Stimulated activated CD8-positive, alpha-beta memory T cell treated with anti-CD3 and anti-CD28 coated beads, Interleukin-4, amount 100 ng/mL, for 24 hours (primary cell): ENCODE measurements around the gene ALCAM.
"Not testable (repeated sequence)": the region's sequence is repeated elsewhere in the genome, so short reads cannot be mapped to it uniquely, and the experiment has no call there.

ENCODE experiments used
- DNase-seq: peaks from one replicate; pipeline ENCODE4 v3.0.0-alpha.2; 2020; ENCODE audit warnings: low read depth

The ALCAM gene

DNA sequence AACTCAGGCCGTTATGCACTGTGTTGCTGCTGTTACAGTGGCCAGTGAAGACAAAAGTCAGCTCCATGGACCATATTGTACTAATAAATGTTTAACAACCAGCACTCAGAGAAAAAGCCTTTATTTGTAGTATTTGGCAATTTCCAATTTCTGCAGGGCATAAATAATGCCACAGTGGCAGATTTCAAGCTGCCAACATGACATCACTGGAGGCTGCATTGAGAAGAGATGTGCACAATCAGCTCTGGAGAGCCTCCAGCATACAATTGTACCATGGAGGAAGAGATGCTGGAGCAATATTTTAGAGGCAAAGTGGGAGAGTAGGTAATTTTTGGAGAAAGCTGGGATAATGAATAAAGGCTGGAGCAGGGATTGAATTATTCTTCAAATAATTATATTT is 9.7 kb upstream of the ALCAM start:
- no peak for DNase-seq

DNA sequence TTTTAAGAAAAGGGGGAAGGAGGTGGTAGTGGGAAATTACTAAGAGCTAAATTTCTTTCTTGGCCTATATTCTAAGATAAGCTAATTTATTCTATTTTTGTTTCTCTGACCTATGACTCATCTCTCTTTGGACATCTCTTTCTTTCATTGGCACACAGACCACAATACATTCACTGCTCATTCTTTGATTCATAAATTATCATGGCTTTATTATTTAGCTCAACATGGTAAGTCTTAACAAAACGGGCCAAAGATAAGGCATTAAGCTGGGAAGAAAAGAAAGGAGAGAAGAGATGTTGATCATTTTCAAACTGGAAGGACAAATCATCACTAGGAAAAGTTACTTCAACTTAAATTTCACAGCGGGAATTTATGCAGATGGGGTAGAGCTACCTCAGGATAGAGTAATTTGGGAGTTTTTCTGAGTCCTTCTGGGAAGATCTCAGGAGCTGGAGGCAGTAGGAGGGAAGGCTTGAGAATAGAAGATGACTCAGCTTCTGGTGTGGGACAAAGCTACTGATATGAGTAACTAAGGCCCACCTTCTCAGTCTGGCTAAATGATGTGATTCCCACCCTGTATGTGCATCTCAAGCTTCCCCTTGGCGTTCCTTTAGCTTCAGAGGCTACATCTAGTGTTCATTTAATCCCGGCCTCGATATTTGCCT is 7.5 kb upstream of the ALCAM start:
- DNase-seq = no peak

DNA sequence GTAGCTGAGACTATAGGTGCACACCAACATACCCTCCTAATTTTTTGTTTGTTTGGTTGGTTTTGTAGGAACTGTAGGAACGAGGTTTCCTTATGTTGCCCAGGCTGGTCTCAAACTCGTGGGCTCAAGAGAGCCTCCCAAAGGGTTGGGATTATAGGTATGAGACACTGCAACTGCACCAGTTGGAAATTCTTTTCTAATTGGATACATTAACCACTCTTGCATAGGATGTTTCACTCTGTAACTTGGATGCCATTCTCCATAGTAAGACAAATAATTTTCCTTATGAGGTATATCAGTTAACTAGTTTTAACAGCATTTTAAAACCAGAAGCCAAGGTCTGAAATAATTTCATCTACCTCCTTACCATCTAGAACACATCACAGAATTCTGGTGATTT is 6.7 kb upstream of the ALCAM start:
- DNase-seq = no peak

DNA sequence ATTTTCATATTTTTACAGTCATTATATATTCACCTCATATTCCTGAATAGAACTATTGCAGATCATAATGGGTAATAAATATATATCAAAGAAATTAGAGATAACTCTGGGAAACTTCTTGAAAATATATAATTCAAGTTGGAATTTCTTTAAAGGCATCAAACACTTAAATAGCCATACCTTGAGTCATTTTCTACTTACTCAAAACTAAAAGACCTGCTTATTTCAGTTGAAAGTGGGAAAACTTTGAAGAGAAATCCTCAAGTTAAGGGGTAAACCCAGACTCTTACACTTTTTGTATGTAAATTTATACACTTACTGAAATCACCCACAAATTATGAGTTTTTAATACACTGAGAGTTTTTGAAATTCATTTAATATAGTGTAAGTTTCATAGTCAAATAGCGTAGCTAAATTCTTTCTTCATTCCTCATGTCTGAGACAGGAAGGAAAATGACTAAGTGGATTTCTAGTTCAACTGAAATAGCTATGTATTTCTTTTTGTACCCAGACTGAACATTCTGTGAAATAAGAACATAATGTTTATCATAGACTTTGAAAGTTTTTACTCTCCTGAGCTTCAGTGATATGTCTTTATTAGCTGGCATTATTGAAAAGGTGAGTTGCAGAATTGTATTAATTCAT is 4.6 kb upstream of the ALCAM start:
- no peak for DNase-seq

DNA sequence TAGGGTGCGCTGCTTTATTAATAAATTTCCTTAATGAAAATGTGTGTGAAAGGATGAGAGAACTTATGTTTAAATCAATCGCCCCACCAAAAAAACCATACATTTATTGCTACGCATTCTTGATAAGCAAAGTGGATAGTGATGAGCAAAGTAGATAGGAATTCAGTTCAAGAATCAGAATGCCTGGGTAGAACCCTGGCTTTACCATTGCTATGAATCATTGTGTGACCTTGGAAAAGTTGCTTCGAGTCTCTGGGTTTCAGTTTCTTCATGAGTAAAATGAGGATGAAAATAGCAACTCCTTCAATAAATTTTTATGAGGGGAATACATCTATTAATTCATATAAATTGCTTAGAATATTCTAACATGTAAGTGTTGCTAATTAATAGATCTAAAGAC is 2.6 kb upstream of the ALCAM start:
- no peak for DNase-seq

DNA sequence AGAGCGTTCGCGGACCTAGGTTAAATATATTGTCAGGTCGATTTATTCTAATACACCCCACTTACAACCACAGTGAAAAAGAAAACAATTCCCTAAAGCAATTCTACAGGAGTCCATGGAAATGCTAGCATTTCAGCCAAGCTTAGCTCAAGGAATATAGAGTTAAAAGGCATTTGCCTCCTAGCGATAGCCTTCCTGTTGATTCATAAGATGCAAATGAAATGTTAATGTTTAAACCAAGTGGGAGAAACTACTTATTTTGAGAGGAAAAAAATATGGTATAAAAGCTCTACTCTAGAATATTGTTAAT is 1.7 kb upstream of the ALCAM start:
- no peak for DNase-seq

DNA sequence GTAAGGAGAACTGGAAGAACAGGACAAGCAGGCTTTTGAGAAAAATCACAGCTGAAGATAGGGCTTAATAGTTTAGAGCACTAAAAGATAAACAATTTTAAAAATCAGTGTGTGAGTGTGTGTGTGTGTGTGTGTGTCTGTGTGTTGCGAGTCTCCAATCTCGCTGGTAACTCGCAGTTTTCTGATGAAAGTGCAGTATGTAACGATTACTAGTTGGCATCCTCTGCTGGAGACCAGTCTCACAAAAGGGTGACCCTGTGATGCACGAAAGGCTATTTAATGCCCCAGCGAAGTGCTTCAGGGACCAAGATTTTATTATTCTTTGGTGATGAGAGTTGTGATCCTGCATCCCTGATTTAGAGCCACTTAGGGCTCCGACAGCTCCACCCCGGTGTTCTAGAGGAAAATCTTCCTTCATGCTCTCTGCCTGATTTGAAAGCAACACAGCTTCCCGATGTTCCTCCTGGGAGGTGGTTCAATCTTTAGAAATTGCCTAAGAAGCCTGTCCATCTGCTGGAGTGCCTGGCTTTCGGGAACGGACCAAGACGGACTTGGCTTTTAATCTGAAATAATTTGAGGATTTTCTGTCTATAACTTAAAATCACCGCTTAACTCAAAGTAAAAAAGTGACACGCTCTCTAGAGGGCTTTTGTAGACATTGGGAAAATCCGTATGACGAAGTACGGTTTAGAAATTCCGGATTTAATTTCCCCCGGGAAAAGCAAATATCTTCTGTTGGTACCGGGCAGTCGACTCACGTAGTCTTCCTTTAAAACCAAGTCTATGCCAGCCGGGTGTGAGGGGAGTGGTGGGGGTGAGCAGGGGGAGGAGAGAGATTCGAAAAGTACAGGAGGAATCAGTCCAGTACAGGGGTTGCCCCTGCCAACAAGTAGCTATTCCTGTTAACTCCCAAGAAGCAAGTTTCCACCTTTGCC is 1.1 kb upstream of the ALCAM start:
- DNase-seq = no peak

DNA sequence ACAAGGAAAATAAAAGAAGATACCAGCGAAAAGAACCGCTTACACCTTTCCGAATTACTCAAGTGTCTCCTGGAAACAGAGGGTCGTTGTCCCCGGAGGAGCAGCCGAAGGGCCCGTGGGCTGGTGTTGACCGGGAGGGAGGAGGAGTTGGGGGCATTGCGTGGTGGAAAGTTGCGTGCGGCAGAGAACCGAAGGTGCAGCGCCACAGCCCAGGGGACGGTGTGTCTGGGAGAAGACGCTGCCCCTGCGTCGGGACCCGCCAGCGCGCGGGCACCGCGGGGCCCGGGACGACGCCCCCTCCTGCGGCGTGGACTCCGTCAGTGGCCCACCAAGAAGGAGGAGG is 325 bp downstream of the ALCAM start:
- DNase-seq = no peak

DNA sequence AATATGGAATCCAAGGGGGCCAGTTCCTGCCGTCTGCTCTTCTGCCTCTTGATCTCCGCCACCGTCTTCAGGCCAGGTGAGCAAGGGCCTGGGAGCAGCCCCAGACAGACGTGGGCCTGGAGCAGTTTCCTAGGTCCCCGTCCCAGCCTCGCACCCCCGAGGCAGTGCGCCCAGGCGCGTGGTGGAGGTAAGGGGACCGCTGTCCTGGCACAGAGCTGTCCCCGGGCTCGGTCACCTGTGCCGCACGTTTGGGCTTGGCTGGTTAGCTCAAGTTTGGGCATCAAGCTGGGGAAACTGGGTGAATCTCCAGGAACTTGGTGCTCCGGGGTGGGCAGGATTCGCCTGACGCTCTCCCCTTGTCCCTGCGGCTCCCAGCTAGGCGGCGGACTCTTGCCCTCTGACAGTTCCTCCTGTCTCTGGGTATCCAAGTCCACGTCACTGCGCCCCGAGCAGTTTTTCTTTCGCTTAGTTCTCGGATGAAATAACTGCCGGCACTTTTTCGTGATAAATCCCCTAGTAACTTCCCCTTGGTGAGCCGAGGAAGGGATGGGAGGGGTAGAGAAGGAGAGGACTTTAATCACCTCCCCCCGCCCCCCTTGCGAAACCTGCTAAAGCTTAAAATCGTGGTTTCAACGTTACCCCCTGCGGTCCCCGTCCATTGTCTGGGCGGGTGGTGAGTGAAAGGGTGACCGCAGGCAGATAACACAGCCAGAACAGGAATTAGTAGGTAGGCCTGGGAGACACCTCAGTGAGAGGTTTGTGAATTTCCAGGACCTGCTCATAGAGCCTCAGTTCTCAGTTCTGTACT is 901 bp downstream of the ALCAM start:
- peak; percentile 74 for DNase-seq

DNA sequence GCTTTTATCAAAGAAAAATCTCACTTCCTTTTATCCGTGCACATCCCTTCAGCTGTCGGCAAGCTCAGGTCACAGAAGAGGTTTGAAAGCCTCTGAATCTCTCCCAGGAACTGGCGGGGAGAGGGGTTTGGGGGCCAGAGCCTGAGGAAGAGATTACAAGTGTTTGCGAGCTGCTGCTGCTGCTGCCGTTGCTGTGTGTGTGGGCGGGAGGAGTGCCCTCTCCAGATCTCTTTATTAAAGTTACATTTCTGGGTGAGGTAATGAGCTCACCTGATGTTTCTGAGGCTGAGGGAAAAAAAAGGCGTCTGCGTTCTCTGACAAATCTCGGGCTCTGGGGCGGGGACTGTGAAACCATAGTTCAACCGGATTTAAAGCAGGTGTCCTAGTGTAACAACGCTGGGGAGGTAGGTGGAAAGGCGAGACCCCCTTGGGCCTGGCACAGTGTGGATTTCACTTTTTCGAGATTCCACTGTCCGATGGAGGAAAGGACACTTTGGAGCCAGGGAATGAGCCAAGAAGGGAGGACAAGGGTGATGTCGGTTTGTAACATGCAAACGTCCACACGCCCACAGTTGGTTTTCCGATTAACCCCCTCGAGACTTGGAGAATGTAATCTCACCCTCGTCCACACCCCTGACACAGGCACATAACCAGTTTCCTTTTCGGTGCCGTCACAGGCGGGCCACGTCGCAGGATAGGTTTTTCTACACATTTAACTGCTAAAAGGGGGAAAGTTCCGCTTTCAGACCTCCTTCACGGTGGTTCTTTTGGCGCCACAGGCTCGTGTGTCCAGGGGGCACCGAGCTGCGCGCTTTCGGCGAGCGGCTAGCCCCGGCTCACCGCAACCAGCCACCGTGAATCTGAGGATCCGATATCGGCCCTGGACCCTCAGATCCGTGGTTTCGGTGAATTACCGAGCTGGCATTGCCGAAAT is 2.1 kb downstream of the ALCAM start:
- DNase-seq = peak; percentile 51

DNA sequence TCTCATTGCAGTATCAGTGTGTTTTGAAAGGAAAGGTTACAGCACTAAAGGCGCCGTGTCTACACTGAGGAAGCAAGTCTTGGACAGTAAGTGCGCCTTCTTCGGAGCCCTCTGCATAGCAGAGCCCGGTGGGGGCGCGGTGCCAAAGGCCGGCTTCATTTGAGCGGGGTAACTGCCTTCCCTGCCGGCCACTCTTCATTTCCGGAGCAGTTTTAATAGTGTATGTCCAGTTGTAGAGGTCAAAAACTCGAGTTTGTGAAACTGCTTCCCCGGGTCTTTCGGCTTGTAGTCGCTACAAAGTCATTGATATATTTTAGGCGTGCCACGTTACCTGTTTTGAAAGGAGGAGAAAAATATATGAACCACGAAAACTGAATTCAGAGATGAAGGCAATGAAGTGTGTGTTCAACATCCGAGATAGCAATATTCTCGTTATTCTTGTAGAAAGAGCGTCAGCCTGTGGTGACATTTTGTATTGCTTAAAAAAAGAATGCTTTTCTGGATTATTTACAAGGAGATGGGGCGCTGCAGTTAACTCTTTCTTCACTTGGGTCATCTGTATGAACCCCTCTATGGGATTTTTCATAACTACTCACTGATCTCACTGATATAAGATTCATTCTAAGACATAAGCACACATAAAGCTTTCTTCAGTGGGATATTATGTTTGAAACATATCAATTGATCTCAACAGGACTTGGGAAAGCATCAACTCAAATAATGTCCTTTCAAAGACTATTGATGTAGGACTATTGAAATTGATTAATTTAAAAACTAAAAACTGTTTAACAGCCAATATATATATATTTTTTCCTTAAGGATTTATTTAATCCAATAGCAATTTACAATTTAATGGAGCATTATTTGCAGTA is 3.0 kb downstream of the ALCAM start:
- DNase-seq = no peak

DNA sequence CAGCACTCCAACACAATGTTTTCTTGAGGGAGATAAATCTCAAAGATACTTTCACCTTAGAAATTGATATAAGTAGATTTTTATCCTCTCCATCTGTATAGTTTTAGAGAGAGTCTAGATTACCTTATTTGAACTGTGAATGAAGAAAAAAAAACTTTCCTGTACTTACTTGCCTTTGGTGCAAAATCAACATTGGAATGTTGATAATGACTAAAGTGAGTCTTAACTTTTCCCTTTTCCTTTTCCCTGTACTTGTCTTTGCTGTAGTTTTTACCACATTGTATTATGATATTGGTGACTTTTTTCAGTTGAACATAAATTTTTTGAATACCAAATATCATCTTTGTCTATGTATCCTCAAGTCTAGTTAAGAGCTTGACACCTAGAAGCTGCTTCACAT is 6.7 kb downstream of the ALCAM start:
- DNase-seq = no peak

DNA sequence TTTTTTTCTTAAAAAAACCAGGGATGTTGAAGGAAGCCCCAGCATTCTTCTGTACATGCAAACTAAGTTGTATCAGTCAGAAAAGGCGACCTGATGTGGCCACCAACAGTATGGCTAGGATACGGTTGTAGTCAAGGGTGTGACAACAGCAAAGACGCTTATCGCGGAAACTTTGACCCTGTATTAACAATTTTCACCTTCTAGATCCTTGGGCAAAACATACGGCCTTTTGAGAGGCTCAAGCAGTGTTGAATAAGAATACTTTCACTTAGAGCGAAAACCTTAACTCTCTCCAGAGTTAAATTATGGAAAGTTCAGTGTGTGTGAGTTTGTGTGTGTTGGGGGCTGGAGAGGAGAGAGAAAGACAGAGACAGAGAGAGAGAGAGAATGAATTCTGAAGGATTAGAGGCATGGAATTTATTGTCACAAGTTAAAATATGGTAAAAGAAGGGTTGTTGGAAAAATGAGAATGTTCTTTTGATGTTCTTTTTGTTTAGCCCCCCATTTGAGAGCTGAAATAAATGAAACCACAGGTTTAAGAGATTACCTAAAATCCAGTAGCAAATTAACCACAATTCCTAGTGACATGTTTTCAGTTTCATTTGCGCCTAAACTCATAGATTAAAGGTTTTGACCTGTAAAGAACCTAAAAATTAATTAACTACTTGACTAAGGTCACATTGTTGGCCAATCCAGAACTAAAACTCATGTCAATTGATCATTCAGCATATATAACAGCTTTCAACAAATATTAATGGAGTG is 9.2 kb downstream of the ALCAM start:
- no peak for DNase-seq

DNA sequence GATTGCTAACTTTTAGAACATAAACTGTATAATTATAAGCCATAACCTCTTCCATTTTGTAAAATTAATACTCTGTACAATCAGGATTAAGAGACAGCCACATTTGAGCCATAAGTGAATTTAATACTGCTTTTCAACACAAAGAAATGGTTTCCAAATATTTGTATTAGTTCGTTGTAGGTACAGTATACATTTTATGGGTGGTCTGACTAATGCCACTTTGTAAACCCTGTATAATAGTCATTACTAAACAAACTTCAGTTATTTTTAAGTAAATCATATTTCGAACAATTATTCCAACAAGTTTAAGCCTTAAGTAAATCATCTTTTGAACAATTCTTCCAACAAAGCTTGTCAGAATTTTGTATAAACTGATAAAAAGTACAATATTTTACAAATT is 11.0 kb downstream of the ALCAM start:
- no peak for DNase-seq

DNA sequence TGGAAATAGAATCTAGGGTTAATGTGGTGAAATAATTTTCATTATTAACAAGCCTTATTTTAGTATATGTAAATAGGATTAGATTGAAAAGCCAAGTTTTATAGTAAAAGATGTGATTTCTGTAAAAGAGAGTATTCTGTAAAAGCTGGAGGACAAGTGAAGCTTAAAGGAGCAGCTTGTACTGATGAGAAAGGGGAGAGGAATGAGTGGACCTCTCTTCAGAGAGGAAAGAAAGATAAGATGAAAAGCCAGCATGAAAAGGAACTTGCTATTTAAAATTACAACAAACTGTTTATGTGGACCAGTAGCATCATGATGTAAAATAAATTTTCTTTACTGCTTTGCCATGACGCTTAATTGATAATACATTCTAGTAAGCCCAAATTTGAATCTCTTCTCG is 18.5 kb downstream of the ALCAM start:
- no peak for DNase-seq

DNA sequence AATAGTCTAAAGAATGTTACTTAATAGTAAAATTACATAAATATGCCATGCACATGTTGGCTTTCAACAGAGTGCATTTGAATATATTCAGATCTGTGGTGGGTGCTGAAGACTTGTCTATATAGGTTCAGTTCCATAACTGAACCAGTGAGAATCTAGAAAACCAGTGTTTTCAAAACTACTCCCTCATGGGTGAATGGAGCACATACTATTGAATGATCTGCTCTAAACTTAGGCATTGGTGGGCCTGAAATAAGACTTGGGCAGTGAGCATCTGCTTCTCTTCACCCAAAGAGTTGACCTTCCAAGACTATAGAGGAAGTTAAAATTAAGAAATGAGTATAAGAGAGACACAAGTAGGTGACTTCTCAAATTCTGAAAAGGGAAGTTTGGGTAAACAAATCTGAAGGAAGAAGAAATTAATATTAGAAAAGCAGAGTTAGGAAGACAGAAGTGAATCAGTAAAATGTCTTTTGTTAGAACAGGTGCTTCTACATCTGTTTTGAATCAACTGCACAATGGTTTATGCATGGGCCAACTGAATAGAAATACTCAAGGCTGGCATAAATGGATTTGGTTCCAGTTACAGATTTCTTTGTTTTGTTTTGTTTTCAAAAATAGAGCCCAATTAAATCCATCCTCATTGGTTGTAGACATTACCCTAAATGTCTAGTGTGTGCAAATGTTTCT is 19.3 kb downstream of the ALCAM start:
- no peak for DNase-seq

DNA sequence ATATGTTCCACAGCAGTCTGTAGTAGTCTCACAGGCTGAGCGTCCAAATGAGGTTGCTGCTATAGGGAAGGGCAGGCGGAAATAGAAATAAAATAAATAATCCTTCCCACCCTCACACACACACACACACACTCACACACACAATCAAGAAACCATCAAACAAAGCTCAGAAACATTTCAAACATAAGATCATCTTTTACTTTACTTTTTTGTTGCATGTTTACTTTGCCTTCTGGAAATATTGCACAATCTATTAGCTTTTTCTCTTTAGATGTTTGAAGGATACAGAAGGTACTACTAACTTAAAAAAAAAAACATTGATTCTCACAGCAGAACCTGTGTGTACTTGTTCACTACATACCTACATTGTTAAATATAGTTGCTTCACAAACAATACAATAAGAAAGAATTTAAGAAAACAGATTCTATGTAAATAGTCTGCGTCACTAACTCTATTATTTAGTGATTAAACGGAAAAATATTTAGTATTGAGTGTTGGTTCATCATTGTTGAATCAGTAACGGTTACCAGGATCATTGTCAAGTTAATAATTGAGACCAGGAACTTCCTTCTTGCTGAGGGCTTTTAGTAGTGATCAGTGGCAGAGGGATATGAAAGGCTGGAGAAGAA is 20.5 kb downstream of the ALCAM start:
- no peak for DNase-seq

DNA sequence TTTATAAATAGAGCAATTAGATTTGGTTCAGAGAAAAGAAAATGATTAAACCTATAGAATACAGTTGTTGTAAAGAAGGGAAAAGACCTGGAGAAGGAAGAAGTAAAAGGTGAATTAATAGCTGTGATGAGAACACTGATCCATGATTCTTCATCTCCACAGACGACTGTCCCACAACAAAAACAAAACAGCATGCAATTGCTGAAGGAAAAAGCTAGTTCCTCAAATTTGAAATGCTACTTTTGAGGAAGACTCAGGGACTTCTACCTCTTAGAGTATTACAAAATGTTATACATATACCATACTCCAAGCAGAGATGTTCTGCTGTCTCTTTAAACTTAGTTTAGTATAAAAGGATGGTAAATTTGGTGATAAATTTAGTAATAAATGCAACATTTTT is 21.5 kb downstream of the ALCAM start:
- DNase-seq = no peak

DNA sequence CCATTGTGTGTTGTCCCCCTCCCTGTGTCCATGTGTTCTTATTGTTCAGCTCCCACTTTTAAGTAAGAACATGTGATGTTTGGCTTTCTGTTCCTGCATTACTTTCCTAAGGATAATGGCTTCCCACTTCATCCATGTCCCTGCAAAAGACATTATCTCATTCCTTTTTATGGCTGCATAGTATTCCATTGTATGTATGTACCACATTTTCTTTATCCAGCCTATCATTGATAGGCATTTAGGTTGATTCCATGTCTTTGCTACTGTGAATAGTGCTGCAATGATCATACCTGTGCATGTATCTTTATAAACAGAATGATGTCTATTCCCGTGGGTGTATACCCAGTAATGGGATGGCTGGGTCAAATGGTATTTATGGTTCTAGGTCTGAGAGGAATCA is 23.1 kb downstream of the ALCAM start:
- DNase-seq = not testable (repeated sequence)
